Measurements from ENCODE around the gene DDB1.
A peak's percentile ranks its signal among the peaks of the same experiment; 100 is the strongest.
"Not testable (repeated sequence)": the region's sequence is repeated elsewhere in the genome, so short reads cannot be mapped to it uniquely, and the experiment has no call there.

The DDB1 gene

GRCh38 chr11:61270354-61271076, 62.4 kb downstream of the DDB1 start:
- DNase-seq (ENCODE audit: low read depth, low spot score): no peak

GRCh38 chr11:61268588-61269250, 64.2 kb downstream of the DDB1 start:
- DNase-seq (ENCODE audit: low read depth, low spot score): no peak

- DNase-seq (ENCODE audit: low read depth, low spot score): no peak
These were observed 65.5 kb downstream of the DDB1 start for GRCh38 chr11:61267437-61267841.

GRCh38 chr11:61266602-61267001, 66.3 kb downstream of the DDB1 start:
- peak; percentile 26 for DNase-seq (ENCODE audit: low read depth, low spot score)

GRCh38 chr11:61265357-61265756, 67.5 kb downstream of the DDB1 start:
- DNase-seq (ENCODE audit: low read depth, low spot score): no peak

GRCh38 chr11:61264795-61265194, 68.1 kb downstream of the DDB1 start:
- no peak for DNase-seq (ENCODE audit: low read depth, low spot score)

GRCh38 chr11:61264371-61264770, 68.5 kb downstream of the DDB1 start:
- DNase-seq (ENCODE audit: low read depth, low spot score): no peak

GRCh38 chr11:61259363-61259762, 73.5 kb downstream of the DDB1 start:
- DNase-seq (ENCODE audit: low read depth, low spot score): no peak

- no peak for DNase-seq (ENCODE audit: low read depth, low spot score)
These were observed 74.4 kb downstream of the DDB1 start for GRCh38 chr11:61258546-61258945.

- DNase-seq (ENCODE audit: low read depth, low spot score): no peak
These were observed 76.0 kb downstream of the DDB1 start for GRCh38 chr11:61256710-61257482.

- peak; percentile 72 for DNase-seq (ENCODE audit: low read depth, low spot score)
These were observed 78.4 kb downstream of the DDB1 start for GRCh38 chr11:61254403-61255025.

GRCh38 chr11:61252332-61252731, 80.6 kb downstream of the DDB1 start:
- not testable (repeated sequence) for DNase-seq (ENCODE audit: low read depth, low spot score)

- DNase-seq (ENCODE audit: low read depth, low spot score): not testable (repeated sequence)
These were observed 81.8 kb downstream of the DDB1 start for GRCh38 chr11:61250796-61251765.

All from astrocyte of the hippocampus (primary cell).